ENCODE measurements around the gene PUS1. TPM values are rescaled to one million over a fixed set of nuclear protein-coding genes. Genes with fewer than 3 reads are reported as not detected.
"Not testable (repeated sequence)": the region's sequence is repeated elsewhere in the genome, so short reads cannot be mapped to it uniquely, and the experiment has no call there.

The PUS1 gene
- total RNA-seq, 1 donor from 2014 or later = 16.3 TPM

DNA sequence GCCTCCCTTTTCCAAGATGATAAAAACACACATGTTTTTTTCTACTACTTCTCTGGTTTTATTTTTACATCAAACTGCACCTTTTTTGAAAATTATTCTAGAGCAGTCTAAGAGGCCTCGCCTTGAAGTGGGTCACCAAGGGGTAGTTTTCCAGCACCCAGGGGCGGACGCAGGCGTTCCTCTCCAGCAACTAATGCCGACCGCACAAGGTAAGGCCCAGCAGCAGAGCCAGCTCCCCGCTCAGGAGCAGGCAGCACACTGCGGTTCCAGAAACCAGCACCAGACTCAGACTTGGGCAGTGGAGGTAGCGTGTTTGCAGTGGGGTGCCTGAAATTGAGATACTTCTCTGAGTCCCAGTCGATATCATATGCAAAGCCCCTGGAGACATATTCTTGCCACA is 52.3 kb downstream of the PUS1 start:
- intact Hi-C loops (cut with DNase I) = no loop called here
- ATAC-seq (no peak), DNase-seq (ENCODE audit: low spot score) (no peak)

DNA sequence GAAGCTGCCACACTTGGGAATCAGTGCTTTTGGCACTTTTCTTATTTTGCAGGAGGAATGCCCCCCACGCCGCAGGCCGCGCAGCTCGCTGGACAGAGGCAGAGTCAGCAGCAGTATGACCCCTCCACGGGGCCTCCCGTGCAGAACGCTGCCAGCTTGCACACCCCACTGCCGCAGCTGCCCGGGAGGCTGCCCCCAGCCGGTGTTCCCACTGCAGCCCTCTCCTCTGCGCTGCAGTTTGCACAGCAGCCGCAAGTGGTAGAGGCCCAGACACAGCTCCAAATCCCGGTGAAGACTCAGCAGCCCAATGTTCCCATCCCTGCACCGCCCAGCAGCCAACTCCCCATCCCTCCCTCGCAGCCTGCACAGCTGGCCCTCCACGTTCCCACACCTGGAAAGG is 53.0 kb downstream of the PUS1 start:
- intact Hi-C loops (cut with DNase I) = no loop called here
- DNase-seq (ENCODE audit: low spot score) (no peak), ATAC-seq (no peak)

DNA sequence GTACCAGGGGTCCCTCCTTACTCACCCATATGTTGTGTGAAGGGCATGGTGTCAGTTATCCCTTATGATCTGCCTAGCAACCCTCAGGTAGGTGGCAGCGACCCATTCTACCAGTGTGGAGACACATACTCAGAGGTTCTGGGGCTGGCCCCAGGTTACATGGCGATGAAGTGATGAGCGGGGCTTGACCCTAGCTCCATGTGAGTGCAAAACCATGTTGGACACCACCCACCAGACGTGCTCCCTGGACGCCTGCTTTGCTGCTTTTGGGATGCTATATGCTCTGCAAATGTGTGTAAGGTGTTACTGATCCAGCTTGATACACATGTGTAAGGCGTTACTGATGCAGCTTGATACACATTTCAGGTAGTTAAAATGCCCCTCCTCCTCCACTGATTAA is 54.0 kb downstream of the PUS1 start:
- intact Hi-C loops (cut with DNase I) = no loop called here
- ATAC-seq = no peak
- DNase-seq (ENCODE audit: low spot score) = no peak

DNA sequence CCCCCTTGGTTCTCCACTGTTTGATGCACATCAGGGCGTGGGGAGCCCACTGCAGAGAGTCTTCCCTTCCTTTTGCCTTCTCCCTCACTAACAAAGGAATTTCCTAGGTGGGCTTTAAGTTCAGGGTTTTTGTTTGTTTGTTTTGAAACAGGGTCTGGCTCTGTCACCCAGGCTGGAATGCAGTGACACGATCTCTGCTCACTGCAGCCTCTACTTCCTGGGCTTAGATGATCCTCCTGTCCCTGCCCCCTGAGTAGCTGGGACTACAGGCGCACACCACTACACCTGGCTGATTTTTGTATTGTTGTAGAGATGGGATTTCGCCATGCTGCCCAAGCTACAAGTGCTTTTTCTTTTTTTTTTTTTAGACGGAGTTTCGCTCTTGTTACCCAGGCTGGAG is 54.5 kb downstream of the PUS1 start:
- DNase-seq (ENCODE audit: low spot score) (no peak), ATAC-seq (no peak)
- intact Hi-C loops (cut with DNase I) = no loop called here

DNA sequence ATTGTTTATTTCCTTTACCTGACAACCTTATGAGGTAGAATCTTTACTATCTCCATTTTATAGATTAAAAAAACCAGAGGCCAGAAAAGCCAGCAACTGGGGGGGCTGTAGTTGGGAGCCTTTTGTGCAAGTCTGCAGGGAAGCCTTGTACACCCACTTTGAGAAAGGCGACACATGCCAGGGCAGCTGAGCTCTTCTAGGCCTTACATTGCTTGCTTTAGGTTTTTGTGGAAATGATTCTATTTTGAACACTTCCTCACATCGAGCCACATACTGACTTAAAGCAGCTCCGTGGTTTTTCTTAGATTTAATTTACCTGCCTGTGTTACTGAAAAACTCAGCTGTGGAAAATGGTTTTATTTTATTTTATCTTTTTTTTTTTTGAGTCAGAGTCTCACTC is 55.3 kb downstream of the PUS1 start:
- DNase-seq (ENCODE audit: low spot score) (no peak), ATAC-seq (no peak)
- intact Hi-C loops (cut with DNase I) = no loop called here

DNA sequence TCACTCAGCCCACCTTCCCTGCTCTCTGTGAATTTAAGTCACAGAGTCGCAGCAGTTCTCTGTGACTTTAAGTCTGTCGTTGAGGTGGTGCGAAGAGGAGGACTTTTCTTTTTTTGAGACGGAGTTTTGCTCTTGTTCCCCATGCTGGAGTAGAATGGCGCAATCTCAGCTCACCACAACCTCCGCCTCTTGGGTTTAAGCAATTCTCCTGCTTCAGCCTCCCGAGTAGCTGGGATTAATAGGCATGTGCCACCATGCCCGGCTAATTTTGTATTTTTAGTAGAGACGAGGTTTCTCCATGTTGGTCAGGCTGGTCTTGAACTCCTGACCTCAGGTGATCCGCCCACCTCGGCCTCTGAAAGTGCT is 56.4 kb downstream of the PUS1 start:
- intact Hi-C loops (cut with DNase I); DNase-seq (ENCODE audit: low spot score); ATAC-seq: not testable (repeated sequence)

DNA sequence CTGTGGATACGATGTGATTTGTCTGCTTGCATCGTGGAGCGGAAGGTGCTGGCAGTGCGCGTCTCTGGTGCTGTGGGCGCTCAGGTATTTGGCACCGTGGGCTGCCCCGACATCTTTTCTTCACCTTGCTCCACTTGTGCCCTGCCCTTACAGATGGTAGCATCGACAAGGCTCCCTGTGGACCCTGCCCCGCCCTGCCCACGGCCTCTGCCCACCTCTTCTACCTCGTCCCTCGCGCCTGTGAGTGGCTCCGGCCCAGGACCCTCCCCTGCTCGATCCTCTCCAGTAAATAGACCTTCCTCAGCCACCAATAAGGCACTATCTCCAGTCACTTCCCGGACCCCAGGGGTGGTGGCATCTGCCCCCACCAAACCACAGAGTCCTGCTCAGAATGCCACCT is 57.3 kb downstream of the PUS1 start:
- no peak for ATAC-seq
- intact Hi-C loops (cut with DNase I) = no loop called here

DNA sequence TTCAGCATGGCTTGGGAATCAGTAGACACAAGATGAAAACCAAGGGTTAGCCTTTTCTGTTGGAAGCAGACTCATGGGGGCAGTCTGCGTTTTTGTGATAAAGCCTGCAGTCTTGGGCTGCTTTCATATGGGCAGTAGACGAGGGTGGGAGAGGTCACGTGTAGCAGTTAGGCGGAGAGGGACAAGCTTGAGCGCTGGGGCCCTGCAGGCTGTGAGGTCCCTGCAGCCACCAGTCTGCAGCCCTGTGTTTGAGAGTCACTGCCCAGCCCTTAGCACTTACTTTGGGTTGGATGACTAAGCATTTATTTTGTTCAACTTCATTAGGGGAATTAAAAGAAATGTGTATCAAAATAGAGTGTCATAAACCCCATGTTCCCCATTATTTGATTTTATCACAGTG is 57.8 kb downstream of the PUS1 start:
- intact Hi-C loops (cut with DNase I) = no loop called here
- no peak for DNase-seq (ENCODE audit: low spot score)
- no peak for ATAC-seq

More for the DNA sequence above, 57.3 kb downstream of the PUS1 start:
- no peak for DNase-seq (ENCODE audit: low spot score)

DNA sequence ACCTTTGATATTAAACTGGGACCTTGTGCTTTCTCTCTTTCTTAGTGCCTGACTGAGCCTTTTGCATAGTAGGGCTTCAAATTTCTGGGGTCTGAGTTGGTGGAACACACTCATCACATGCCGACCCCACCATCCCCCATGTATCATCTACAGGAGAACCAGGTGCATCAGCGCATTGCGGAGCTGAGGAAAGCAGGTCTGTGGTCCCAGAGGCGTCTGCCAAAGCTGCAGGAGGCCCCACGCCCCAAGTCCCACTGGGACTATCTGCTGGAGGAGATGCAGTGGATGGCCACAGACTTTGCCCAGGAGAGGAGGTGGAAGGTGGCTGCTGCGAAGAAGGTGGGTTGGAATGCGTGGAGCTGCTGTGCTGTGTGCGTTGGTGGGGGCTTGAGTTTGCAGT is 58.5 kb downstream of the PUS1 start:
- ATAC-seq = no peak
- DNase-seq (ENCODE audit: low spot score) = no peak
- intact Hi-C loops (cut with DNase I) = no loop called here

DNA sequence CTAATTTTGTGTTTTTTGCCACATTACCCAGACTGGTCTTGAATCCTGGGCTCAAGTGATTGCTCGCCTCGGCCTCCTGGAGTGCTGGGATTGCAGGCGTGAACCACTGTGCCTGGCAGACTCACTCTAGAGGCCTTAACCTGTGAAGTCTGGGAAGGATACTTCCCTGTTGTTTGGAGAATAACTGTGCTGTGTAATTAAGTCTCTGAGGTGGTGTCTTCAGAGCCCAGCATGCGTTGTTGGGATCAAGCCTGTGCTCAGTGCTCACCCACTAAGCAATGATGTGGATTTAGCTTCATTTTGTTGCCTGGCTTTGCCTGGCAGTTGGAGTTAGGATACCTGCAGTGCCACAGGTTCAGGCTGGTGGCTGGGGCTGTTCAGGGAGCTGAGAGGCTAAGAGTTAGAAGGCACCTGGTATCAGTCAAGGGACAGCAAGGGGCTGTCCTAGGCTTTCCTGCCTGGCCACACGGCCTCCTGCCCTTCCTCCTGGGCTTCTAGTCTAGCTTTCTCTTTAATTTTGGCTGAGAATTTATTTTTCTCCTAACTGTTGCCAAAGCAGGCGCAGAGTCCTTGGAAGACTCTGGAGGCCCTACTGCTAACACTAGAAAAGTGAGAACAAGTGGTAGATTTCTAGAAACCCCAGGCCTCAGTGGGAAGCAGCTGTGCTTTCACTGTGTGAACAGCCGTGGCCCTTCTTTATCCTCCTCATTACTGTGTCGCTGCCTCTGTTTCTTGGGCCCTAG is 59.1 kb downstream of the PUS1 start:
- intact Hi-C loops (cut with DNase I) = no loop called here
- no peak for DNase-seq (ENCODE audit: low spot score)
- ATAC-seq = peak; percentile 53

DNA sequence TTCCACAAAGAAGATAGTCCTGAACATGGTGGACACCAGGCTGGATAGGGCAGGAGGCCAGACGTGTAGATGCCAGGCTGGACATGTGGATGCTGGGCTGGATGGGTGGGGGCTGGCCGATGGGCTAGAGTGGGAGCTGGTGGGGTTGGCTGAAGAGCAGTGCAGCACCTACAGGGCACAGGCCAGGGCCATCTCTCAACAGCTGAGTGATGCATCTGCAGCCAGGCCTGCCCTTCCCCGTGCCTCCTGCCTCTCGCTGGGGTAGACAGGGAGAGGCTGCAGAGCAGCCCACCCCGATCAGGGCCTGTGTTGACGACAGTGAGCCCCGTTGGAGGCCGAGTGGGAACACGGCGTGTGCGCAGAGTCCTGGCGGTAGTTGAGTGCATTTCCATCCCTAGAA is 59.9 kb downstream of the PUS1 start:
- intact Hi-C loops (cut with DNase I) = no loop called here
- no peak for DNase-seq (ENCODE audit: low spot score)
- ATAC-seq = no peak

DNA sequence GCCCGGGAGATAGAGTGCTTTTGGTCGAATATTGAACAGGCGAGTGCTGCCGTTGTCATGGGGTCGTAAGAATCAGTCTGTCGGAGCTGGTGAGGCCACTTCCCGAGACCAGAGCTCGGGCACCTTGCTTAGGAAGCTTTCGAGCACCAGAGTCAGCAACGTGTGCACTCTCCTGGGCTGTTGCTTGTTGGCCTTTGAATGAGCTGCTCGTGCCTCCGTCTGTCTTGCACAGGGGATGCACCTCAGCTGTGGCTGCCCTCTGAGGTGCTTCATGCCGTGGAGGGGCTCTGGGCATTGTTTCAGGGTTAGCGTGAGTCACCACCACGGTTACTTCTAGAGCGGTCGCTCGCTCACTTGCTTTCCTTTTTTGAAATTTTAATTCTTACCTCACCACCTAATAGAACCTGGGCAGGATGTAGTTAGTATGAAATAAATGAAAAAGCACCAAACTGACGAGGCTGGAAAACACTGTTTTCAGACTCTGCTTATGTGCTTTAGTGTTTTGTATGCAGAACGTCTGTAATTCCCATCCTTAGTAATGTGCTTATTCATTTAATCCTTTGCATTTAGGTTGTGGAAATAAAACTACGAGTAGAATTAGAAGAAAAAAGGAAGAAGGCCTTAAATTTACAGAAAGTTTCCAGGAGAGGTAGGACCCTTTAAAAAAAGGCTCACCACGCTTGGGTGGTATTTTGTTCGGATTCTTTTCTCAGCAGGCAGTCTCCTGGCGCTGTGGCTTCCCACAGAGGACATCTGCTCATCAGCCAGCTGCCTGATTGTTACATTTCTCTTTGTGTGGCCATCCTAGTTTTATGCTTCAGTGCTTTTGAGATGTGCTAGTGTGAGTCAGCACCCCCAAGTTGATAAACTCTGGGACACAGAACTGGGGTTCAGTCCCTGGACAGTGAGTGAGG is 61.2 kb downstream of the PUS1 start:
- DNase-seq (ENCODE audit: low spot score) (no peak), ATAC-seq (no peak)
- intact Hi-C loops (cut with DNase I) = no loop called here

DNA sequence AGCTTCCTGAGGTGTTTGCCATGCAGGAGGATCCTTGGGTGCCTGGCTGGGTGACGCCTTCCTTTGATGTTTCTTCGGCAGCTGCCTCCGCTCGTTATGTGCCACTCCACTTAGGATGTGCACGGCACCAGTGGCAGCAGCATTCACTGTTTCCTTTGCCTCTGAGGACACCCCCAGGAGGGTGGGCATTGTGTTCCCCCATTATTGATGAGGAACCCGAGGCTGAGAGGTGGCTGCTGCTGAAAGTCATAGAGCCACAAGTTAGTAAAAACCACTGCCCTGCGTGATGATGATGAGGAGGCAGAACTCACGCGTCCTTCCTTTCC is 61.9 kb downstream of the PUS1 start:
- ATAC-seq (no peak), DNase-seq (ENCODE audit: low spot score) (no peak)
- intact Hi-C loops (cut with DNase I) = no loop called here

DNA sequence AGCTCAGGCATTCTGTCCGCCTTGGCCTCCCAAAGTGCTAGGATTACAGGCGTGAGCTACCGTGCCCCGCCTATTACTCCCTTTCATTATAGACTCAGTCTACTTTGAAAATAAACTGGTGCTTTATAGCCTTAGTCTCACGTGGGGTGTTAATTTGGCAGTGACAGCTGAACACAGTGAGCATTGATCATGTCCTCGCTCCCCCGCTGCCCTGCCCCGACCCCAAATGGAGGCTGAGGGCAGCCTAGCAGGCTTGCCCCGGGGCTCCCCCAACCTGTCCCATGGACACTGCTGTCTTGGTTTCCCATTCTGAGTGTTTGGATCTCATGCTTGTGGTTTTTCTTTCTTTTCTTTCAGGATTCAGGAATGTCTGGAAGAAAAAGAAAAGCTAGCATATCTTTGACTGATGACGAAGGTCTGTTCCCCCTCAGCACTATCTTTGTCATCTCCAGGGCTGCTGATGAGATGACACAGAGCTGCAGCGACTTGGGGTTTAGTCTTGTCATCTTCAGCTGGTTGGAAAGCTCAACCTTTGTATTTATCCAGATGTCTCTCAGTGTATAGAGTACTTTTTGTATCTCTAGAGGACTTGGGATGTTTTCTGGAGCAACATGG is 62.8 kb downstream of the PUS1 start:
- no peak for ATAC-seq
- DNase-seq (ENCODE audit: low spot score) = no peak
- intact Hi-C loops (cut with DNase I) = no loop called here

DNA sequence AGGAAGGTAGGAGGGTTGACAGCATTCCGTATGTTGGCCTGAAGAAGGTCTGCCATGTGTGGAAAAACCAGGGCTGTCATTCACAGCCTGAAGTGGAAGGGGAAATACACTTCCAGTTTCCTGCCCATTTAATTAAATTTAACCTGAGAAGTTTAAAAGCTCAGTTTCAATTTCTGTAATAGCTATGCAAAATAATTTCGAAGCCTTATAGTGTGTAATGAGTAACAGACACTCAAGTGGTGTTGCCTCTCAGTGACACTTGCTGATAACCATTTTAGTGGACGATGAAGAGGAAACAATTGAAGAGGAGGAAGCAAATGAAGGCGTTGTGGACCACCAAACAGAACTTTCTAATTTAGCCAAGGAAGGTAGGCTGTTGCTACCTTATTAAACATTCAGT is 65.5 kb downstream of the PUS1 start:
- intact Hi-C loops (cut with DNase I) = no loop called here
- DNase-seq (ENCODE audit: low spot score) (no peak), ATAC-seq (no peak)

Other genes starting within 250 kb of the PUS1 start
- gene SFSWAP, start 218.2 kb upstream of the PUS1 start, total RNA-seq = 67.3 TPM
- 12.6 TPM for gene MMP17, start 100.9 kb upstream of the PUS1 start, total RNA-seq
- gene ULK1, start 34.7 kb upstream of the PUS1 start, total RNA-seq = 40.6 TPM
- gene EP400, start 20.7 kb downstream of the PUS1 start, total RNA-seq = 56.9 TPM
- 17.7 TPM for gene DDX51, start 215.0 kb downstream of the PUS1 start, total RNA-seq
- gene NOC4L, start 215.2 kb downstream of the PUS1 start, total RNA-seq = 14.5 TPM

Measured in sciatic nerve (tissue), 2 donors.